NCI-H748 (cell line): ENCODE results near the gene ANGPTL2.
"Not testable (repeated sequence)": the region's sequence is repeated elsewhere in the genome, so short reads cannot be mapped to it uniquely, and the experiment has no call there.

ENCODE experiments used
- DNase-seq: peaks from one replicate; lab custom pipeline; 2025; ENCODE audit not compliant: unreplicated experiment; lab: John Stamatoyannopoulos, UW

The ANGPTL2 gene

DNA sequence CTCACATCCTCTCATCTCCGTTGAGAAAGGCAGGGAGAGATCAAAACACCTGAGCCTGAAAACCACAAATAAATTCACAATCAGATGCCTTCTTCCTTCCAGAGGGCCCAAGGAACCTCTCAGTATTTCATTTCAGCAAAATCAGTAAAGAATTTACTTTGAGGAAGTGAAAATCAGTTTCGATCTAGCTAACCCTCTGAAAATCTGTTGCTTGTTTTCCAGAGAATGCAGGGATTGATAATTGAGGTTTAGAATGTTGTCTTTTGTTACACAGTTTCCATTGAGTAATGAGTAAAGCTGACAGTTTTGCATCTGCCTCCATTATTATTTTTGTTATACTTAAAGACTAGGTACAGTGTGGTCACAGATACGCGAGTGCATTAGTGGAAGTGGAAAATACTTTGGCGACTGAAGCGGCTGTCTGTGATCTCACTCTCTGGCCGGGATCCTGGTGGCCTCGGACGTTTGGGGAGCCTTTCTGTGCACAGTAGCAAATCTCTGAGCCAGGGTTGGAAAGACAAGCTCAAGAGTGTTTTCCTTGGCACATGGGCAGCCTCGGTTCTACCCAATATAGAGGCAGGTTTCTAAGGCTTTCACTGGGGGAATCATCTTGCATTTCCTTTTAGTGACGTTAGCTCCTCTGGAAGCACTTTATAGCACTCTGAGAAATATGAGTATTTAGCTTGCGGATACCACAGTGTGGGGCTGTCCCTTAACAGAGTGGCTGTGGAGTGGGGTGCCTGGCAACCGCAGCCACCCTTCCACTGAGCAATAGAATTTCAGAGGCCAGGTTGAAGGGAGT lies 32.2 kb upstream of the ANGPTL2 start:
- DNase-seq = no peak

DNA sequence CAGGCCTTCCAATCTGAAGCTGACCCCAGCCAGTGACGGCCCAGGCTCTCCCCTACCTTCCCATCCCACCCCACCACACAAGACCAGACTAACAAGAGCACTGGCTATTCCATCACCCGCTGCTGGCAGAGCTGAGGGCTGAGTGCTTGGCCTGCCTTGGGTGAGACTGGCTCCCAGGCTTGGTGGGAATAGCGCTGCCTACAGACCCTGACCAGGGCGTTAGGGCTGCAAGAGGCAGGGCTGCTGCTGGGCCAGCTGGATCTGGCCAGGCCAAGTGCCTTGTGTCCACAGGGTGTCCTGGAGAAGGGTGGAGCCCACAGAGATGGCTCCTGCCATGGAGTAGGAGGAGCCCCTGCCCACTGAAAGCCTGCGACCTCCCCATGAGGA lies 31.6 kb upstream of the ANGPTL2 start:
- DNase-seq = no peak

DNA sequence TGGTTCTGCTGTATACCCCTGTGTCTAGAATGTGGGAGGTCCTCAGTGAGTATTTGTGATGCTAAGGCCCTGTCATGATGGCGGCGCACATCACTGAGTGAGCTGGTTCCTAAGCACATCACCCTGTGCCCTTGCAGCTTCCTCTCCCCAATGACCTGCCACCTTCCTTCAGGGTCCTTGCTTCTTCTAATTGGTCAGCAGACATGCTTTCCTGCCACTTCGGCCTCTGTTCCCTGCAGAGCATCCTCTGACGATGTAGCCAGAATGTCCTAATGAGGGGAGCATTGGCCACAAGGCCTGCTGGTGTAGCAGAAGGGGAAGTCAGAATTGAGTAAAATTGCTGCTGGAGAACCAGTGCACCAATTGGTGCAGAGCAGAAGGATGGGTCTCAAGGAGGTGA lies 31.1 kb upstream of the ANGPTL2 start:
- no peak for DNase-seq

DNA sequence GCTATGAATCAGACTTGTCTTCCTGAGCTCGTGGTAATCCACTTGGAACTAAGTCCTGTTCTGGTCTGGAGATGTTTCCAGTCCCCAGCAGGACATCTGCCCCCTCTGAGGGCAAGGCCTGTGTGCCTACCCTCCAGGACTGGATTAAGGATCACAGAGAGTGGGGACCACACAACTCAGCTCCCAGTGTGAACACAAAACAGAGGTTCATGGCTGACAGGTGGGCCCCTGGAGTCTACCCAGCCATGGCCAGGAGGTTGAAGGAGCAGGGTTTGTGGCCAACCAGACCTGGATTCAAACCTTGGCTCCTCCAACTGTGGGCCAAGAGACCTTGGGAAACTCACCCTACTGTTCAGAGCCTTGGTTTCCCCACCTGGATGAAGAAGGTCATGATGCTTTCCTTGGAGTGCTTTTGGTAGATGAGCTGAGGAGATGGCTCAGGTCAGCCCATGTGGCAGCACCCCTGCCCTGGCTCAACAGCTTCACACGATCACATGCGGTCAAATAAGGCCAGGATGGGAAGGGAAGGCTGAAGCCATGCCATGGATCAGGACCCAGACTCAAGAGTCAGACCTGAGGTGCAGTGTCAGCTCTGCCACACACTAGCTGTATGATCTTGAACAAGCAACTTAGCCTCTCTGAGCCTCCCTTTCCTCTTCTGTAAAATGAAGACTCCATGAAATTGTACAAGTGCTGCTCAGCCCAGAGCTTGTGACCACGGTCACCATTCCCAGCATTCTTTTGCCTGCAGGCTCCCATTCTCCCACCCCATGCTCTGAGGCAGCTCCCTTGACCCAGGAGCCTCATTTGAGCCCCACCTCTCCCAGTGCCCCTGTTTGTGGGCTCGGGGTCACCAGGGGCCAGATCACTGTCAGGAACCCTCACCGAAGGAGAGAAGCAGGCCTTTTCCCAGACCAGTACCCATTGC lies 27.3 kb upstream of the ANGPTL2 start:
- DNase-seq = no peak

DNA sequence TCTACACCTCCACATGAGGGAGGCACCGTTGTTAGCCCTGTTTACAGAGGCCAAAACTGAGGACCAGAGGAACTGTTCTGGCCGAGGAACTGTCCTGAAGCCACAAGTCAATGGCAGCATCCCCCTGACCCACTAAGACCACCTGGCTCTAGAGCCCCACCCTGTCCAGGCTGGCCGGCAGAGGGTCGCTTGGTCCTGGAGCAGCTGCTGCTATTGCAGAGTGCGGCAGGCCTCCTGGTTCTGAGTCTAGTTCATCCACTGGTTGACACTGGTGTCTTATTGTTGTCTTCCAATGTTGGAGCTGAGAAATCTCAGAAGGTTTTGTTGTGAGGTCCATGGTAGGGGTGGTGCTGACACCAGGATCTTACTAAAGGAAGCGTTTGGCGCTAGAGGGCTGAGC lies 26.6 kb upstream of the ANGPTL2 start:
- no peak for DNase-seq

DNA sequence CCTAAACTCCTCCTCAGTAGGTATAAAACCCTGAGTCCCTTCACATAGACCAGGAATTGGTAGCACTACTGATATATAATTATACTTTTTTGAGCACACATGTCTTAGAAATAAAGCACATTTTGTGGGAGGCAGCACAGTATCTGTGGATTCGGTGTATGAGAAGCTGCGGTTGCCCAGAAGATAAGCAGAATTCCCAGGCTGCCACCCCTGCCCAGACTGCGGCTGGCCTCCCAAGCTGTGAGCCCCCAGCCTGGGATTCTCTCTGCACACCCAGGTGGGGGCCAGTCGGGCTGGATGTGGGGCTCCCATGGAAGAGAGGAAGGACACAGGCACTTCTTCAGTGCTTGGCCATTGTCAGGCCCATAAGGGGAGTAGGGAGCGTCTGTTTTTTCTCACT lies 25.6 kb upstream of the ANGPTL2 start:
- no peak for DNase-seq

DNA sequence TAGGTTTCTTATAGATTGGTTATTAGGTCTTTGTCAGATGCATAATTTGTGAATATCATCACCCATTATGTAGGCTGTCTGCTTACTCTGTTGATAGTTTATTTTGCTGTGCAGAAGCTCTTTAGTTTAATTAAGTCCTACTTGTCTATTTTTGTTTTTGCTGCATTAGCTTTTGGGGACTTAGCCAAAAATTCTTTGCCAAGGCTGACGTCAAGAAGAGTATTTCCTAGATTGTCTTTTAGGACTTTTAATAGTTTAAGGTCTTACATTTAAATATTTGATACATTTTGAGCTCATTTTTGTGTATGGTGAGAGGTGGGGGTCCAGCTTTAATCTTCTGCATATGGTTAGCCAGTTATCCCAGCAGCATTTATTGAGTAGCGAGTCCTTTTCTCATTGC lies 24.8 kb upstream of the ANGPTL2 start:
- no peak for DNase-seq

DNA sequence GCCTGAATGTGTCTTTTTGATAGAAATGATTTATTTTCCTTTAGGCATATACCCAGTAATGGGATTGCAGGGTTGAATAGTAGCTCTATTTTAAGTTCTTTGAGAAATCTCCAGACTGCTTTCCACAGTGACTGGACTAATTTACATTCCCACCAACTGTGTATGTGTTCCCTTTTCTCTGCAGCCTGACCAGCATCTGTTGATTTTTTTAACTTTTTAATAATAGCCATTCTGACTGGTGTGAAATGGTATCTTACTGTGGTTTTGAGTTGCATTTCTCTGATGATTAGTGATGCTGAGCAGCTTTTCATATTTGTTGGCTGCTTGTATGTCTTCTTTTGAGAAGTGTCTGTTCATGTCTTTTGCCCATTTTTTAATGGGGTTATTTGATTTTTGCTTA lies 24.4 kb upstream of the ANGPTL2 start:
- not testable (repeated sequence) for DNase-seq

DNA sequence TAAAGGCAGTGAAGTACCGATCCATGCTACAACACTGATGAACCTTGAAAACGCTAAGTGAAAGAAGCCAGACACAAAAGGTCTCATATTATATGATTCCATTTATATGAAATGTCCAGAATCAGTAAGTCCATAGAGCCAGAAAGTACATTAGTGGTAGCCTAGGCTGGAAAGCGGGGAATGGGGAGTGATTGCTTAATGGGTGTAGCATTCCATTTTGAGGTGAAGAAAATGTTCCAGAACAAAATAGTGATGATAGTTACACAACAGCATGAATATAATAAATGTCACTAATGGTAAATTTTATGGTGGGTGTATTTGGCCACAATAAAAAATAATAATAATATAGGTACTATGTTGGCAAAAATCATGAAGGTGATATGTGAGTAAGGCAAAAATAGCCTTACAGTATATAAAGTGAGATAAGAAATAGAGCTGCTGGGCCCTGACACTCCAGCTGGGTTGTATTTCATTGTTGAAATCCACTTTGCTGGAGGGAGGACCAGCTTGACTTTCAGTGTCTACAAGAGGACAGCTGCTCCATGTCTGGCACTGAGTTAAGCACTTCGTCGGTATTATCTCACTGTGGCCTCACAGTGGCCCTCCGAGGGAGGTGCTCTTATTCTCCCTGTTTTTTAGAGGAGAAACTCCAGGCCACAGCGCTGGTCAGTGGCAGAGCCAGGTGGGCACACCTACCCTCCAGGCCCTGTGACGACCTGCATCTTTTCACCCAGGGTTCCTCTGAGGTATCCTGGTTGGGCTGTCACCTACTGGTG lies 22.4 kb upstream of the ANGPTL2 start:
- DNase-seq = no peak

DNA sequence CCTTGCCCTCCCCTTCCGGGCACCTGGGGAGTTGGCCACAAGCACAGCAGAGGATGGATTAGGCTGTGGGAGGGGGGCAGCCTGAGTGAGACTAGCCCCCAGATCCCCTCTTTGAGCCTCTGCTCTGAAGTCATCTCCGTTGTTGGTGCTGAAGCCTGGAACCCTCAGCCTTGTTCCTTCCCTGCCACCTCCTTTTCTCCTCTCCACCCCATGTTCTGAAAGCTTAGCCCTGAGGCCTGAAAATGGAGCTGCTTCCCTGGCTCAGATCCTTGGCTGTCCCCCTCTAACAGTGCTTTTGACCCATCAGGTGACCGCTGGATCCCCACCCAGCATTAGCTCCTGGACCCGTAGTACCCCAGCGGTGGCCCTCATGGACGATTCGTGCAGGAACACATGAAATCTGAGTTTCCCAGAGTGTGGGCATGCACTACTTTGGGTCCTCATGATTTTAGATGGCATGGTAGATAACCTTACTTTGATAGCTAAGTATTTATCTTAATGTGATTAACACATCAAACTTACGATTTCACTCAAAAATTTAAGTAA lies 21.6 kb upstream of the ANGPTL2 start:
- DNase-seq = no peak

DNA sequence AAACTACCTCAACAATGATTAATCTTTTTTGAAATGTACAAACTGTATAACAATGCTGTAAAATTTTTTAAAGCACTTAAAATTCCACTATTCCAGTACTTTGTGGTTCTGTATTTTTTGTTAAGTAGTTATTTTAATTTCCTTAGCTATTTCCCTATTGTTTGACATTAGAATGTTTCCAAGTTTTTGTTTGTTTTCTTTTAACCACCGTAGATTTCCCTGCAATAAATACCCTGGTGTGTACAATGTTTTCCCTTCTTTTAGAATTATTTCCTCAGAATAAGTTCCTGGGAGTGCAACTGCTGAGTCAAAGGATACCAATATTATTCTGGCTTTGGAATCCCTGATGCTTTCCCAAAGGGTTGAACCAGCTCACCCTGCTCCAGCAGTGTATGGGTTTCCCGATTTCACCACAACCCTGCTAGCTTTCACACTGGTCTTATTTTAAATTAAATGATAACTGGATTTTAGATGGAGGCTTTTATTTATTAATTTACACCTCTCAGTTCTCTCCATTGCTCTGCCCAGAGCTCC lies 20.6 kb upstream of the ANGPTL2 start:
- no peak for DNase-seq

DNA sequence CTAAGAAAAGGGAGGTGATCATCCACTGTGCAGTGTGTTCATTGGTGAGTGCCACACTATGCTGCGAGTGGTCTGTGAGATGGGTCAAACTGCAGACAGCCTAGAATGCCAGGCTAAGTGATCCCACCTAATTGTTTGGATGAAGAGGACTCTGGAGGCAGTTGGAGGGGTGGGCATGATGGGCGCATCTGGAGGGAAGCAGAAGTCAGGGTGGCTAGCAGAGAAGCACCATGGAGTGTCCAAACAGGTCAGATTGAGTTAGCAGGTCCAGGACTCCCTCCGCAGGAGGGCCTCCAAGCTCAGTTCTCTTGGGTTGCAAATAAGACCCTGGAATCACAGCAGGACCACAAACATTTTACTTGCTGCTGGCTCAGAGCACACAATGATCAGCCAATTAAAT lies 19.9 kb upstream of the ANGPTL2 start:
- peak; percentile 38 for DNase-seq

DNA sequence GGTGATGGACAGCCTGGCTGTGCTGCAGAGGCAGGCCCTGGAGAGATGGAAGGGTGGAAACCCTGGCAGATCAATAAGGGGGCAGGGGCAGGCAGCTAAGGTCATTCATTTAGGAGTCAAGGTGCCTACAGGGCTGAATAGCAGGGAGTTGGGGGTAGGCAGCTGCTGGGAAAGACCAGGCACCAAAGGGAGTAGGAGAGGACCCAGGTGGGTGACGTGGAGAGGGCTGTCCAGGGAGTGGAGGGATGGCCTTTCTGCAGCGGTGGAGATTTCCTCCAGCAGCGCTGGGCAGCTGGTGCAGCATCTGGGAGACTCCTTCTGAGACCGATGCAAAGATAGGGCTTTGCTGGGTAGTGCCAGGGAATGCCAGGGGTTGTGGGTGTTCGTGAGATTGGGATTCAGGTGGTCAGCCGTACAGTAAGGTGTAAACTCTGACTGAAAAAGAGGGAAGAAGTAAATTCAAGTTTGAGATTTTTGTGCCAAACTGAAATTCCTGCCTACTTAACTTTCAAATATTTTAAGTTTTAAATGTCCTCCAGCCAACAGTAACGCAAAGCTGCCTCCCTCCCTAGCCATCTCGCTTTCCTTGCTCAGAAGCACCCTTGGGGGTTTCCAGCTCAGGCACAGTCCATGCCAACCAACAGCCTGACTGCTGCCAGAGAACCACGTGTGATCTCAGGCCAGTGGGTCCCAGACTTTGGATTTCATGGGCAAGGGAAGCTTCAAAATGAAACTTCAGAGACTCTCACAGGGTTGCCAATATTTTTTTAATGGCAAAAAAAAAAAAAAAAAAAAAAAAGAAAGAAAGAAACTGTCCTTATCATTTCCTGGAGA lies 18.6 kb upstream of the ANGPTL2 start:
- no peak for DNase-seq

DNA sequence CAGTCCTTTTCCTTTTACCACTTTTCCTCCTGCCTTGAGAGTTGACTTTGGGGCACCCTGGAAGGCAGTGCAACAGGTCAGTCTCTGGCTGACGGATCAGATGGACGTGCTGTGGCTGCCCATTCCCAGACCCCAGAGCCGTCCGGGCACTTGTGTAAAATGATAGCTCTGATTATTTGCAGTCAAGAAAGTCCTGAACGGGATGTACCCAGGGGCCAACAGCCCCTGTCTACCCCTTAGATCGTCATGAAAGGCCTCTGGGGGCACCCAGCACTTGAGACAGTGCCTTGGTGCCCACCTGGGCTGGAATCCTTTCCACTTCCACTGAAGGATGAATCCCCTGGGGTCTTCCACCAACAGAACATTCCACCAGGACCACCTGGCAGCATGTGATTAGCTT lies 17.7 kb upstream of the ANGPTL2 start:
- DNase-seq = no peak

DNA sequence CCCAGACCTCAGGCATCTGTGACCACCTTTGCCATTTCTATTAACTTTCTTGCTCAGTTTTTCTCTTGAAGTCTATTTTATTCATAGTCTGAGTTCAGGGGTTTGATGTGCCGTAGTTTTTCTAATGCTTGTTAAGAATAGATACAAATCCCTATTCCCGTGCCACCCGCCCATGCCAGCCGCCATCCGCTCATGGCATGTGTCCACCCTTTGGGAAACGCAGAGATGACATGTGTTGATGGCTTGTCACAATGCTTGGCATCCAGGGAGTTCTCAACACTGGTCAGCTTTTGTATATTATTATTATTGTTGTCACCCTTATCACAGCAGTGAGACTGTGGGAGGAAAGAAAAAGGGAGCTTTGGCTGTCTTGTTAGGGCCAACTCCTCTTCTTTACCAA lies 17.3 kb upstream of the ANGPTL2 start:
- DNase-seq = no peak

DNA sequence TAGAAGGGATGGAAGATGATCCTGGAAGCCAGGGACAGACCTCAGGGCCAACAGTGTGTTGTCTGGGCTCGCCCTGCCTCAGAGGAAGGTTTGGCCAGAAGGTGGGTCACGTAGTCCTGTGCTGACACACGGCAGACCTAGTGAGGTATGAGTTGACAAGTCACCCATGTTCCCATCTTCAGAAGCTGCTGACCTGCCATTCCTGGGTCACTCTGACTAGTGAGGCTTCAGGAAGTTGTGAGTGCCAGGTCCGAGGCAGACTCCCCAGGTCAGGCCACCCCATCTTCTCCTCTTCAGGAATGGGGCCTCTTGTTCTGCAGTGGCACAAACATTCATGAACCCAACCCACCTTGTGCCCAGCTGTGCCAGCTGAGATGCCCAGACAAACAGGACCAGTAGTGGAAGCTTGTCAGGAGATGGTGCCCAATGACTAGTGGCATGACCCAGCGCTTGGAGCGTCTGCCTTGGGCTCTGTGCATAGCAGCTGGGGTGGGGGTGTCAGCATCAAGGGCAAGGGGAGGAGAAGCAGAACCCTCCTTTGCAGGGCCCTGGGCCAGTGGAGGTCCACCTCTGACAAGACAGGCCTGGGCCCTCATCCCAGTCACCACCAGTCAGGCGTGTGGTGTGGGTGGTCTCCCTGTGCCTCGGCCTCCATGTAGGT lies 16.8 kb upstream of the ANGPTL2 start:
- no peak for DNase-seq

DNA sequence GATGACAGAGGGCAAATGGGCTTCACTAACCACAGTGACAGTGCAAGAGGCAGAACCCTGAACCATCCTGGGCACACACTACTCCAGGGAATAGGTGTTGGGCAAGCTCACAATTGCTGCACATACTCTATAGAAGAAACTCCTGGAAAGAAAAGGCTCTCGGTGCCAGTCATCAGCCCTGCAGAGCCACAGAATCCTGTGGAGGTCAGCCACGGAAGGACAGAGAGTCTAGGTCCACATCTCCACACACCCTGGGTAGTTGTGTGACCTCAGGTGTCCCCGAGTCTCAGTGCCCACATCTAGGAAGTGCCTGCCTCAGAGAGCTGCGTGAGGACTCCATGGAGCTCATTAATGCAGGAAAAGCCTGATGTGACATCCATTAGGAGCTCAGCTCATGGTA lies 16.0 kb upstream of the ANGPTL2 start:
- DNase-seq = no peak

DNA sequence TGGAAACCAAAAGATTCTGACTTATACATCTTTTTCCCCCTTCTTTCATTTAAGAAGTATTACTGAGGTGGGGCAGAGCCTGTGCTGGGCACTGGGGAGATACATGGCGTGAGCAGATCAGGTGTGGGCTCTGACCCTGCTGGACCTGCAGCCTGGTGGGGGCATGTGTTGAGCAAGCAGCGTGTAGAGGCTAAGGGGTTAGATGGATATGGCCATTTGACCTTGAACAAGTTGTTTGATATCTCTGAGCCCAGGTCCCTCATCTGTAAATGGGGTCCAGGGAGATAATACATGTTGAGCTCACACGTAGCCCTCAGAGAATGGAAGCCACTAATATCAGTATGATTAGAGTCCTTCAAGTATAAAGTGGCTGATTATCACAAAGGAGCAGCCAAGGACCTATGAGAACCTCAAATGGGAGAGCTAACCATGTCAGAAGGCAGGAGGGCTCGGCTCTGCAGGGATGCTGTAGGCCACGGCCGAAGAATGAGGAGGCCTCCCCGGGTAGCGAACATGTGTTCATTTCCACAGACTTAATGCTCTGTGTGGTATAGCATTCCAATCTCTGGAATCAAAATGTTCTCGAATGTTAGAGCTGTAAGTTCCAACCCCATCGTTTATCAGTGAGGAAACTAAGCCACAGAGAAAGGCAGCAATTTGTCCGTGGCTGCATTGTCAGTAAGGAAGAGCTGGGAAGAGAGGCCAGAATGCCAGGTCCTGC lies 15.4 kb upstream of the ANGPTL2 start:
- DNase-seq = no peak
